DOHH2 (cell line): Measurements from ENCODE around the gene OCSTAMP.
A peak's percentile ranks its signal among the peaks of the same experiment; 100 is the strongest.

Source experiments
- H3F3A ChIP-seq: fragments of 200-600 bp; sonication (generic), shearing (Covaris generic); 2 replicates; pipeline ENCODE4 v1.6.0; 2016; ENCODE audit warnings: antibody characterized with exemption, mild to moderate bottlenecking; ENCODE audit not compliant: control insufficient read depth, insufficient read depth
- H3K27ac ChIP-seq: fragments of 200-600 bp; sonication (generic); 2 replicates; pipeline ENCODE4 v1.5.1; 2014; ENCODE audit warnings: low read depth, mild to moderate bottlenecking, low read length, moderate library complexity
- H3K27me3 ChIP-seq: fragments of 200-600 bp; sonication (generic); 2 replicates; pipeline ENCODE4 v1.6.1; 2014; ENCODE audit warnings: mild to moderate bottlenecking, low read length, mixed read lengths; ENCODE audit not compliant: control insufficient read depth
- H3K36me3 ChIP-seq: fragments of 200-600 bp; sonication (generic); 2 replicates; pipeline ENCODE4 v1.6.1; 2014; ENCODE audit warnings: mild to moderate bottlenecking, low read length, moderate library complexity, mixed read lengths; ENCODE audit not compliant: control insufficient read depth
- H3K4me1 ChIP-seq: fragments of 200-600 bp; sonication (generic); 2 replicates; pipeline ENCODE4 v1.6.1; 2014; ENCODE audit warnings: mild to moderate bottlenecking, low read length, mixed read lengths; ENCODE audit not compliant: control insufficient read depth
- H3K4me2 ChIP-seq: fragments of 200-600 bp; sonication (generic); 2 replicates; pipeline ENCODE4 v1.6.0; 2014; ENCODE audit warnings: mild to moderate bottlenecking, low read length, moderate library complexity
- H3K4me3 ChIP-seq: fragments of 200-600 bp; sonication (generic); 2 replicates; pipeline ENCODE4 v1.5.1; 2014; ENCODE audit warnings: mild to moderate bottlenecking, low read length, mixed read lengths
- H3K79me2 ChIP-seq: fragments of 200-600 bp; sonication (generic); 2 replicates; pipeline ENCODE4 v1.6.1; 2014; ENCODE audit warnings: mild to moderate bottlenecking, low read length, mixed read lengths; ENCODE audit not compliant: control insufficient read depth
- H3K9me2 ChIP-seq: fragments of 200-600 bp; sonication (generic); replicated peaks from 2 replicates; pipeline ENCODE4 v1.6.1; 2014; ENCODE audit warnings: mild to moderate bottlenecking, low read length, mixed read lengths; ENCODE audit not compliant: control insufficient read depth
- H3K9me3 ChIP-seq: fragments of 200-600 bp; sonication (generic); 2 replicates; pipeline ENCODE4 v1.6.1; 2014; ENCODE audit warnings: antibody characterized with exemption, low read length, mixed read lengths; ENCODE audit not compliant: control insufficient read depth, insufficient read depth
- H4K20me1 ChIP-seq: fragments of 200-600 bp; sonication (generic); 2 replicates; pipeline ENCODE4 v1.6.0; 2014; ENCODE audit warnings: low read depth, mild to moderate bottlenecking, antibody characterized with exemption, low read length, moderate library complexity; ENCODE audit not compliant: control insufficient read depth, insufficient read depth
- CTCF ChIP-seq: fragments of 200-600 bp; sonication (generic); IDR thresholded peaks from one replicate; pipeline ENCODE4 v1.5.1; 2014; ENCODE audit warnings: antibody characterized with exemption, mild to moderate bottlenecking, low read depth, low read length; ENCODE audit not compliant: poor library complexity, severe bottlenecking
- EZH2phosphoT487 ChIP-seq: fragments of 200-600 bp; sonication (generic); IDR thresholded peaks from 2 replicates; pipeline ENCODE4 v1.6.1; 2017; ENCODE audit warnings: borderline replicate concordance, mild to moderate bottlenecking, antibody characterized with exemption, low read length, moderate library complexity, mixed read lengths

The OCSTAMP gene

GRCh38 chr20:46559685-46560440 lies 9.4 kb upstream of the OCSTAMP start:
- TF ChIP-seq EZH2phosphoT487 (no peak), CTCF (peak; percentile 17)
- Histone ChIP-seq H3K36me3 (no peaks in the 10 kb centered on the region), H3K9me2 (no peaks in the 10 kb centered on the region), H3K4me1 (peaks cover 4% of the 10 kb centered on the region; the same call in 1 of the 2 replicates), H4K20me1 (no peaks in the 10 kb centered on the region), H3K4me2 (no peak overlapping the region), H3F3A (no peaks in the 10 kb centered on the region), H3K4me3 (no peak overlapping the region), H3K27ac (no peak overlapping the region), H3K9me3 (no peaks in the 10 kb centered on the region), H3K27me3 (peaks cover 7% of the 10 kb centered on the region), H3K79me2 (no peaks in the 10 kb centered on the region)

GRCh38 chr20:46559001-46559400 lies 8.5 kb upstream of the OCSTAMP start:
- no peaks in the 10 kb centered on the region for H3F3A ChIP-seq
- H3K27ac ChIP-seq: no peak overlapping the region
- no peaks in the 10 kb centered on the region for H3K36me3 ChIP-seq
- no peaks in the 10 kb centered on the region for H3K9me2 ChIP-seq
- no peaks in the 10 kb centered on the region for H3K79me2 ChIP-seq
- H3K4me2 ChIP-seq: no peak overlapping the region
- no peak for TF ChIP-seq EZH2phosphoT487
- no peak for TF ChIP-seq CTCF
- no peak overlapping the region for H3K4me3 ChIP-seq
- no peaks in the 10 kb centered on the region for H4K20me1 ChIP-seq
- H3K4me1 ChIP-seq: peaks cover 4% of the 10 kb centered on the region; the same call in 1 of the 2 replicates
- no peaks in the 10 kb centered on the region for H3K9me3 ChIP-seq
- H3K27me3 ChIP-seq: peaks cover 6% of the 10 kb centered on the region

- Histone ChIP-seq H3K27me3 (peaks cover 7% of the 10 kb centered on the region), H3K9me2 (no peaks in the 10 kb centered on the region), H3K27ac (no peak overlapping the region), H4K20me1 (no peaks in the 10 kb centered on the region), H3K4me2 (no peak overlapping the region), H3K4me1 (peaks cover 4% of the 10 kb centered on the region; the same call in 1 of the 2 replicates), H3K4me3 (no peak overlapping the region), H3F3A (no peaks in the 10 kb centered on the region), H3K9me3 (no peaks in the 10 kb centered on the region), H3K36me3 (no peaks in the 10 kb centered on the region), H3K79me2 (no peaks in the 10 kb centered on the region)
- TF ChIP-seq EZH2phosphoT487 (no peak), CTCF (no peak)
Observed at GRCh38 chr20:46558511-46558959, 8.1 kb upstream of the OCSTAMP start.
